GF-D8 (cell line): ENCODE measurements around the gene SLC25A39.

ENCODE experiments used
- DNase-seq: peaks from one replicate; lab custom pipeline; 2025; lab: John Stamatoyannopoulos, UW

SLC25A39 gene

GRCh38 chr17:44279346-44279665 is 45.3 kb downstream of the SLC25A39 start:
- DNase-seq = no peak

GRCh38 chr17:44277976-44278375 is 46.6 kb downstream of the SLC25A39 start:
- DNase-seq = no peak

- no peak for DNase-seq
Measured at GRCh38 chr17:44273607-44274006, 51.0 kb downstream of the SLC25A39 start.

- DNase-seq = no peak
Measured at GRCh38 chr17:44272954-44273353, 51.7 kb downstream of the SLC25A39 start.

- no peak for DNase-seq
Measured at GRCh38 chr17:44272321-44272951, 52.2 kb downstream of the SLC25A39 start.
